ENCODE data around the gene TAF3.

DNA sequence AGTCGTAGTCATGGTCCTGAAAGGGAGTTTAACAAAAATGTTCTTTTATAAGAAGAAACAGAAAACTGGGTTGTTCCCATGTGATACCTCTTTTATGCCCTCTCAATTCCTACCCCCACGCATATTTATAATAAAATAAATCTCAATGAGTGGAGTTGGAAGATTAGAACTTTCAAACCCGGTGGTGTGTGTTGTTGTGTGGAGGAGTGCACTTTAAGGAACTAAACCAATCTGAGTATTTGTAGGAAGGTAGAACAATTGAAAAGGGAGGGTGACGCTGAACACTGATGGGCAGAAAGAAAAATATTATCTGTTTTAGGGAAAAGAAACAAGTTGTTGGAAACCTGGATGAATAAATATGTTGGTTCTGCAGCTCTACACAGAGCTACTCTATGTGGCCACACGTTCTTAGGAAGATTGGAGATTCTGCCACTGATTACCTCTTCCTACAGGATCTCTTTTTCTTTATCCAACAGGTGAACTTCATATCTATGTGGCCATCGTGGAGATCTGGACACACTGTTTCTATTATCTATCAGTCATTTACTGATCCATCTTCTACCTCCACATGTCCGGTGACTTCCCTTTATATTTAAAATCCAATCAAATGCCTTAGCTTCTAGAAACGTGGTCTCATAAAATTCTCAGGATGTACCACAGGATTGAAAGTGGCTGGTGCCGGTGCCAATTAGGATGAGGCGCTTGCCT, 223.1 kb downstream of the TAF3 start:
- TF ChIP-seq, protein P1, sequence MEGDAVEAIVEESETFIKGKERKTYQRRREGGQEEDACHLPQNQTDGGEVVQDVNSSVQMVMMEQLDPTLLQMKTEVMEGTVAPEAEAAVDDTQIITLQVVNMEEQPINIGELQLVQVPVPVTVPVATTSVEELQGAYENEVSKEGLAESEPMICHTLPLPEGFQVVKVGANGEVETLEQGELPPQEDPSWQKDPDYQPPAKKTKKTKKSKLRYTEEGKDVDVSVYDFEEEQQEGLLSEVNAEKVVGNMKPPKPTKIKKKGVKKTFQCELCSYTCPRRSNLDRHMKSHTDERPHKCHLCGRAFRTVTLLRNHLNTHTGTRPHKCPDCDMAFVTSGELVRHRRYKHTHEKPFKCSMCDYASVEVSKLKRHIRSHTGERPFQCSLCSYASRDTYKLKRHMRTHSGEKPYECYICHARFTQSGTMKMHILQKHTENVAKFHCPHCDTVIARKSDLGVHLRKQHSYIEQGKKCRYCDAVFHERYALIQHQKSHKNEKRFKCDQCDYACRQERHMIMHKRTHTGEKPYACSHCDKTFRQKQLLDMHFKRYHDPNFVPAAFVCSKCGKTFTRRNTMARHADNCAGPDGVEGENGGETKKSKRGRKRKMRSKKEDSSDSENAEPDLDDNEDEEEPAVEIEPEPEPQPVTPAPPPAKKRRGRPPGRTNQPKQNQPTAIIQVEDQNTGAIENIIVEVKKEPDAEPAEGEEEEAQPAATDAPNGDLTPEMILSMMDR (IDR thresholded peaks at IDR 0.05), result no peak
- no peak for TF ChIP-seq EP300 (IDR thresholded peaks at IDR 0.05)
